PC-9 (cell line): ENCODE data around the gene LAMB4. TPM values are rescaled to one million over a fixed set of nuclear protein-coding genes. Genes with fewer than 3 reads are reported as not detected.

ENCODE experiments used
- BruUV-seq: library from RNA; stranded (reverse); fragments of 400-500 nt; replicated peaks from 2 replicates; lab custom pipeline; 2021; lab: Mats Ljungman, UMichigan
- CTCF ChIA-PET: fragments of 300-600 bp; sonication (Branson Sonifier 250); formaldehyde crosslinking; loops from one replicate; lab custom pipeline; 2022; ENCODE audit warnings: antibody characterized with exemption; lab: Charles Lee
- POLR2A ChIA-PET: fragments of 300-600 bp; sonication (Branson Sonifier 250); formaldehyde crosslinking; loops from one replicate; lab custom pipeline; 2022; ENCODE audit warnings: antibody characterized with exemption; ENCODE audit not compliant: unreplicated experiment; lab: Charles Lee
- DNase-seq, 2 experiments: peaks; one replicate each; pipeline versions ENCODE4 v3.0.0 to v3.0.0-alpha.2; 2015 to 2022; ENCODE audit warnings: mixed read lengths in 1 of 2
- H2AFZ ChIP-seq: fragments of 200-600 bp; sonication (generic); 2 replicates; pipeline ENCODE4 v1.8.1; 2017; ENCODE audit warnings: antibody characterized with exemption
- H3F3A ChIP-seq: fragments of 200-600 bp; sonication (generic); 2 replicates; pipeline ENCODE4 v1.8.1; 2017; ENCODE audit warnings: antibody characterized with exemption, mild to moderate bottlenecking, low read depth; ENCODE audit not compliant: insufficient read depth
- H3K27ac ChIP-seq: fragments of 200-600 bp; sonication (generic); 2 replicates; pipeline ENCODE4 v1.6.1; 2016; ENCODE audit warnings: mixed run types
- H3K27me3 ChIP-seq: fragments of 200-600 bp; sonication (generic); 2 replicates; pipeline ENCODE4 v1.6.1; 2016; ENCODE audit warnings: low read depth, mixed run types; ENCODE audit not compliant: insufficient read depth
- H3K36me3 ChIP-seq: fragments of 200-600 bp; sonication (generic); 2 replicates; pipeline ENCODE4 v1.6.1; 2016; ENCODE audit warnings: low read depth, mixed run types
- H3K4me1 ChIP-seq: fragments of 200-600 bp; sonication (generic); replicated peaks from 2 replicates; pipeline ENCODE4 v1.6.1; 2016; ENCODE audit warnings: mixed run types; ENCODE audit not compliant: insufficient read depth
- H3K4me2 ChIP-seq: fragments of 200-600 bp; sonication (generic); 2 replicates; pipeline ENCODE4 v1.6.1; 2017; ENCODE audit warnings: mixed run types
- H3K4me3 ChIP-seq: fragments of 200-600 bp; sonication (generic); 2 replicates; pipeline ENCODE4 v1.6.1; 2016; ENCODE audit warnings: mixed run types
- H3K79me2 ChIP-seq: fragments of 200-600 bp; sonication (generic); 2 replicates; pipeline ENCODE4 v1.6.1; 2017; ENCODE audit warnings: low read depth, mixed run types
- H3K9me2 ChIP-seq: fragments of 200-600 bp; sonication (generic); 2 replicates; pipeline ENCODE4 v1.8.1; 2017; ENCODE audit warnings: mild to moderate bottlenecking; ENCODE audit not compliant: insufficient read depth
- H3K9me3 ChIP-seq: fragments of 200-600 bp; sonication (generic); 2 replicates; pipeline ENCODE4 v1.8.1; 2016; ENCODE audit warnings: low read depth; ENCODE audit not compliant: insufficient read depth
- H4K20me1 ChIP-seq: fragments of 200-600 bp; sonication (generic); 2 replicates; pipeline ENCODE4 v1.8.1; 2017; ENCODE audit not compliant: insufficient read depth
- CTCF ChIP-seq: fragments of 200-600 bp; sonication (generic); conservative IDR thresholded peaks from 2 replicates; pipeline ENCODE4 v1.6.1; 2017; ENCODE audit warnings: mixed run types, antibody characterized with exemption, mild to moderate bottlenecking, moderate library complexity
- EZH2 ChIP-seq: fragments of 200-600 bp; sonication (generic); IDR thresholded peaks from 2 replicates; pipeline ENCODE4 v1.8.0; 2017; ENCODE audit warnings: antibody characterized with exemption, low read depth
- intact Hi-C: fragments of 100-400 bp; cut with micrococcal nuclease; formaldehyde crosslinking; loops from one replicate; pipeline ENCODE4 v1.10.0; 2022; ENCODE audit not compliant: unreplicated experiment
- total RNA-seq: library from RNA; stranded (reverse); gene quantifications from 2 replicates; pipeline ENCODE4 v1.2.3, GENCODE V29; 2021

The LAMB4 gene
- total RNA-seq, 1 experiment from 2014 or later = 0.83 TPM

GRCh38 chr7:108055611-108056021 lies 74.5 kb downstream of the LAMB4 start:
- POLR2A ChIA-PET = no interaction called here
- H3K36me3 ChIP-seq = no peaks in the 10 kb centered on the region
- intact Hi-C loops = no loop called here
- no peaks in the 10 kb centered on the region for H4K20me1 ChIP-seq
- H3K27me3 ChIP-seq = no peaks in the 10 kb centered on the region
- BruUV-seq = no TSS peak
- H3K4me3 ChIP-seq = no peak overlapping the region
- H3K9me3 ChIP-seq = no peaks in the 10 kb centered on the region
- no peak for DNase-seq
- H3K79me2 ChIP-seq = no peaks in the 10 kb centered on the region
- H3K9me2 ChIP-seq = no peaks in the 10 kb centered on the region
- TF ChIP-seq CTCF = no peak
- H3K4me1 ChIP-seq = peaks cover 8% of the 10 kb centered on the region; the same call in 1 of the 2 replicates
- CTCF ChIA-PET = no interaction called here
- no peaks in the 10 kb centered on the region for H3F3A ChIP-seq
- no peak overlapping the region for H2AFZ ChIP-seq
- H3K4me2 ChIP-seq = no peak overlapping the region
- H3K27ac ChIP-seq = no peak overlapping the region

DNA sequence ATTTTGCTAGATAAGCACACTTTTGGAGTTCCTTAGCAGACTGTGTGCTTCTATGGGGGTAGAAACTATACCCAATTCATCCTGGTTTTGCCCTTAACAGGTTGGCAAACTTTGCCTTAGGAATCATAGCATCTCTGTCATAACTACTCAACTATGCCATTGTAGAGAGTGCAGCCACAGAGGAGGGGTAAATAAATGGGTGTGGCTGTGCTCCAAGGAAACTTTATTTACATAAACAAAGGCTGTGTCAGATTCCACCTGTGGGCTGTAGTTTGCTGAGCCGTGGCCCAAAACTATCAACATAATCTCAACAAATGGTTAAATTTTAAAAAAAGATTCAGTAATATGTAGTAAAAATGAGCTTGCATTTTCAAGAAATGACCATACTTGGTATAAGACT lies 75.6 kb downstream of the LAMB4 start:
- no peaks in the 10 kb centered on the region for H3K9me3 ChIP-seq
- H3K4me2 ChIP-seq = no peak overlapping the region
- H3F3A ChIP-seq = no peaks in the 10 kb centered on the region
- TF ChIP-seq CTCF (no peak), EZH2 (no peak)
- H3K79me2 ChIP-seq = no peaks in the 10 kb centered on the region
- no peak overlapping the region for H3K27ac ChIP-seq
- H3K4me3 ChIP-seq = no peak overlapping the region
- no peaks in the 10 kb centered on the region for H3K27me3 ChIP-seq
- no peaks in the 10 kb centered on the region for H3K36me3 ChIP-seq
- H2AFZ ChIP-seq = no peak overlapping the region
- H4K20me1 ChIP-seq = no peaks in the 10 kb centered on the region
- H3K4me1 ChIP-seq = peaks cover 8% of the 10 kb centered on the region; the same call in 1 of the 2 replicates
- intact Hi-C loops = no loop called here
- BruUV-seq = no TSS peak
- ChIA-PET POLR2A (no interaction called here), CTCF (no interaction called here)
- H3K9me2 ChIP-seq = no peaks in the 10 kb centered on the region
- DNase-seq = peak; percentile 15 to 43

DNA sequence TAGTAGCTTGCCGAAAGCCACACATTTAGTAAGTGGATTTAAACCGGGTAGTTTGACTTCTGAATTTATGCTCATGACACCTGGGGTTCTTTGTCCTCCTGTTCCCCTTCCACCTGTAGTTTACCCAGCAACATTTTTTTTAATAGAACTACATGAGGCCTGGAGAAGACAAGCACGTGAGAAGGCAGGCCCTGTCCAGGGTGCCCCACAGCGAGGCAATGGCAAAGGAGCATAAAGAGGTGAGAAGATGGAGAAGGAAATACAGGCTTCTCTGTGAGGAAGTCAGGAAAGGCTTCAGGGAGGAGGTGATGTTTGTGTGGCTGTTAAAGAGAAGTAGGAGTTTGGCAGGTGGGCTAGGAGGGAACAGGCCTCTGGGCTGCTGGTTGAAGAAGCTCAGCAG lies 76.9 kb downstream of the LAMB4 start:
- no peaks in the 10 kb centered on the region for H4K20me1 ChIP-seq
- TF ChIP-seq EZH2 (no peak), CTCF (no peak)
- ChIA-PET CTCF (no interaction called here), POLR2A (interaction anchor here (0.5 kb wide), 1 partner anchor 29 kb away, joined by 4 read pairs; no protein-coding TSS in a partner anchor)
- intact Hi-C loops = no loop called here
- no peaks in the 10 kb centered on the region for H3K9me3 ChIP-seq
- H3K36me3 ChIP-seq = no peaks in the 10 kb centered on the region
- no peak for DNase-seq
- no peak overlapping the region for H3K27ac ChIP-seq
- H3K79me2 ChIP-seq = no peaks in the 10 kb centered on the region
- H3K4me2 ChIP-seq = no peak overlapping the region
- peaks cover 8% of the 10 kb centered on the region; the same call in 1 of the 2 replicates for H3K4me1 ChIP-seq
- no peak overlapping the region for H3K4me3 ChIP-seq
- no peaks in the 10 kb centered on the region for H3K27me3 ChIP-seq
- BruUV-seq = no TSS peak
- no peak overlapping the region for H2AFZ ChIP-seq
- H3K9me2 ChIP-seq = no peaks in the 10 kb centered on the region
- H3F3A ChIP-seq = no peaks in the 10 kb centered on the region
